ENCODE results near the gene CCND1.

GRCh38 chr11:69593851-69594250, 47.1 kb upstream of the CCND1 start:
- TF ChIP-seq CTCF (IDR thresholded peaks at IDR 0.05 in 2 of 3, conservative IDR thresholded peaks at IDR 0.05 in 1 of 3; ENCODE audit: control insufficient read depth in 2 of 3, extremely low read depth in 1 of 3, insufficient read depth in 1 of 3, low read depth in 3 of 3, low read length in 3 of 3) (no peak), MAX (IDR thresholded peaks at IDR 0.05; ENCODE audit: low read depth, low read length) (no peak), NRF1 (conservative IDR thresholded peaks at IDR 0.05; ENCODE audit: low read depth, low read length) (no peak), BCLAF1 (IDR thresholded peaks at IDR 0.05) (no peak), ZNF687 (IDR thresholded peaks at IDR 0.05) (no peak), EZH2 (IDR thresholded peaks at IDR 0.05; ENCODE audit: borderline replicate concordance, control insufficient read depth, low read depth, low read length) (no peak), ZNF274 (IDR thresholded peaks at IDR 0.05; ENCODE audit: insufficient read depth, insufficient read length) (no peak), BRCA1 (IDR thresholded peaks at IDR 0.05; ENCODE audit: low read depth, low read length) (no peak)
